Uterus (tissue), 2 donors: ENCODE measurements around the gene PRKAR1B.

ENCODE experiments used
- CTCF ChIP-seq, 4 experiments: fragments of 200-600 bp in 2 of 4; fragments of 450-650 bp in 2 of 4; sonication (generic) in 2 of 4; IDR thresholded peaks; one replicate each; pipeline ENCODE4 v1.5.1; 2016 to 2019; ENCODE audit warnings: antibody characterized with exemption in 4 of 4, mild to moderate bottlenecking in 2 of 4, moderate library complexity in 1 of 4
- POLR2A ChIP-seq, 2 donors: fragments of 450-650 bp; IDR thresholded peaks; one replicate each; pipeline ENCODE4 v1.6.1; 2016; ENCODE audit warnings: antibody characterized with exemption in 2 of 2, mild to moderate bottlenecking in 1 of 2, moderate library complexity in 1 of 2

DNA sequence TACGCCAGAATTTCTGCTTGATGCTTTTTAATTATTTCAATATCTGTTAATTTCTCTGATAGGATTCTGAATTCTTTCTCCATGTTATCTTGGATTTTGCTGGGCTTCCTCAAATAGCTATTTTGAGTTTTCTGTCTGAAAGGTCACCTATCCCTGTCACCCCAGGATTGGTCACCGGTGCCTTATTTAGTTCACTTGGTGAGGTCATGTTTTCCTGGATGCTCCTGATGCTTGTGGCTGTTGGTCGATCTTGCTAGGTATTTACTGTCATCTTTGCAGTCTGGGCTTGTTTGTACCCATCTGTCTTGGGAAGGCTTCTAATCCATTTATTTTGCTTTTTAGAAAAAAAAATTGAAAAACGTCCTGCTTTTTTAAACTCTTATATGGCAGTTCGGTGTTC, 11.2 kb upstream of the PRKAR1B start:
- TF ChIP-seq CTCF (IDR thresholded peaks at IDR 0.05), result no peak
- no peak for TF ChIP-seq POLR2A (IDR thresholded peaks at IDR 0.05)
